ENCODE measurements around the gene PTPRA.

GRCh38 chr20:2879146-2879545, 5.9 kb downstream of the PTPRA start:
- TF ChIP-seq, protein P1, sequence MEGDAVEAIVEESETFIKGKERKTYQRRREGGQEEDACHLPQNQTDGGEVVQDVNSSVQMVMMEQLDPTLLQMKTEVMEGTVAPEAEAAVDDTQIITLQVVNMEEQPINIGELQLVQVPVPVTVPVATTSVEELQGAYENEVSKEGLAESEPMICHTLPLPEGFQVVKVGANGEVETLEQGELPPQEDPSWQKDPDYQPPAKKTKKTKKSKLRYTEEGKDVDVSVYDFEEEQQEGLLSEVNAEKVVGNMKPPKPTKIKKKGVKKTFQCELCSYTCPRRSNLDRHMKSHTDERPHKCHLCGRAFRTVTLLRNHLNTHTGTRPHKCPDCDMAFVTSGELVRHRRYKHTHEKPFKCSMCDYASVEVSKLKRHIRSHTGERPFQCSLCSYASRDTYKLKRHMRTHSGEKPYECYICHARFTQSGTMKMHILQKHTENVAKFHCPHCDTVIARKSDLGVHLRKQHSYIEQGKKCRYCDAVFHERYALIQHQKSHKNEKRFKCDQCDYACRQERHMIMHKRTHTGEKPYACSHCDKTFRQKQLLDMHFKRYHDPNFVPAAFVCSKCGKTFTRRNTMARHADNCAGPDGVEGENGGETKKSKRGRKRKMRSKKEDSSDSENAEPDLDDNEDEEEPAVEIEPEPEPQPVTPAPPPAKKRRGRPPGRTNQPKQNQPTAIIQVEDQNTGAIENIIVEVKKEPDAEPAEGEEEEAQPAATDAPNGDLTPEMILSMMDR (IDR thresholded peaks at IDR 0.05) = no peak
- no peak for TF ChIP-seq POLR2A (IDR thresholded peaks at IDR 0.05)
